Hepatocyte (in vitro differentiated cells): Measurements from ENCODE around the gene RIT2. TPM values are rescaled to one million over a fixed set of nuclear protein-coding genes. Genes with fewer than 3 reads are reported as not detected.

ENCODE experiments used
- DNase-seq: peaks from one replicate; pipeline ENCODE4 v3.0.0-alpha.2; 2016; ENCODE audit warnings: low spot score
- H2AFZ ChIP-seq: fragments of 200-600 bp; sonication (generic); 2 replicates; pipeline ENCODE4 v1.6.0; 2016; ENCODE audit warnings: antibody characterized with exemption, mild to moderate bottlenecking
- H3K27ac ChIP-seq: fragments of 200-600 bp; sonication (generic); 2 replicates; pipeline ENCODE4 v1.5.1; 2016; ENCODE audit warnings: mild to moderate bottlenecking
- H3K27me3 ChIP-seq: fragments of 200-600 bp; sonication (generic); 2 replicates; pipeline ENCODE4 v1.6.1; 2016
- H3K36me3 ChIP-seq: fragments of 200-600 bp; sonication (generic); replicated peaks from 2 replicates; pipeline ENCODE4 v1.5.1; 2016; ENCODE audit warnings: low read depth; ENCODE audit not compliant: insufficient read depth
- H3K4me1 ChIP-seq: fragments of 200-600 bp; sonication (generic); 2 replicates; pipeline ENCODE4 v1.5.1; 2016; ENCODE audit warnings: mild to moderate bottlenecking, moderate library complexity; ENCODE audit not compliant: insufficient read depth
- H3K4me2 ChIP-seq: fragments of 200-600 bp; sonication (generic); 2 replicates; pipeline ENCODE4 v1.6.0; 2016
- H3K4me3 ChIP-seq: fragments of 200-600 bp; sonication (generic); 2 replicates; pipeline ENCODE4 v1.5.1; 2016; ENCODE audit warnings: mild to moderate bottlenecking
- H3K79me2 ChIP-seq: fragments of 200-600 bp; sonication (generic); 2 replicates; pipeline ENCODE4 v1.6.0; 2017; ENCODE audit warnings: mild to moderate bottlenecking
- H3K9me2 ChIP-seq: fragments of 200-600 bp; sonication (generic); replicated peaks from 2 replicates; pipeline ENCODE4 v1.6.0; 2017; ENCODE audit warnings: mild to moderate bottlenecking; ENCODE audit not compliant: insufficient read depth
- H3K9me3 ChIP-seq: fragments of 200-600 bp; sonication (generic); 2 replicates; pipeline ENCODE4 v1.5.1; 2016; ENCODE audit warnings: low read depth, mild to moderate bottlenecking
- H4K20me1 ChIP-seq: fragments of 200-600 bp; sonication (generic); 2 replicates; pipeline ENCODE4 v1.6.0; 2016; ENCODE audit warnings: mild to moderate bottlenecking; ENCODE audit not compliant: insufficient read depth, poor library complexity, severe bottlenecking
- EZH2 ChIP-seq: fragments of 200-600 bp; sonication (generic); IDR thresholded peaks from 2 replicates; pipeline ENCODE4 v1.6.1; 2016; ENCODE audit warnings: antibody characterized with exemption, mild to moderate bottlenecking, borderline replicate concordance
- EZH2phosphoT487 ChIP-seq: fragments of 200-600 bp; sonication (generic); IDR thresholded peaks from one replicate; pipeline ENCODE4 v1.6.1; 2018; ENCODE audit warnings: antibody characterized with exemption, mild to moderate bottlenecking, low read depth, moderate library complexity; ENCODE audit not compliant: unreplicated experiment, severe bottlenecking
- WGBS: methylation state at CpG from one replicate; pipeline ENCODE4 v1.1.6; 2016; ENCODE audit warnings: low lambda C conversion rate; ENCODE audit errors: missing lambda C conversion rate; 5-methylcytosine and 5-hydroxymethylcytosine counted together
- polyA plus RNA-seq: library from polyadenylated mRNA; unstranded; fragments of >200 nt; fragmentation: Nextera tagmentation; extraction: Ambion mirVana; gene quantifications from 2 replicates; pipeline ENCODE4 v1.2.1, GENCODE V29; 2016
- total RNA-seq: library from RNA; depleted of rRNA; stranded (reverse); fragments of >200 nt; gene quantifications from 2 replicates; pipeline ENCODE4 v1.2.3, GENCODE V29; 2014
- TF ChIP-seq, protein P1 (sequence below): fragments of 200-600 bp; sonication (generic); IDR thresholded peaks from 2 replicates; pipeline ENCODE4 v1.5.1; 2016; ENCODE audit warnings: antibody characterized with exemption, mild to moderate bottlenecking; ENCODE audit not compliant: poor library complexity

The RIT2 gene
- total and polyA plus RNA-seq, 2 experiments from 2014 or later: not detected

DNA sequence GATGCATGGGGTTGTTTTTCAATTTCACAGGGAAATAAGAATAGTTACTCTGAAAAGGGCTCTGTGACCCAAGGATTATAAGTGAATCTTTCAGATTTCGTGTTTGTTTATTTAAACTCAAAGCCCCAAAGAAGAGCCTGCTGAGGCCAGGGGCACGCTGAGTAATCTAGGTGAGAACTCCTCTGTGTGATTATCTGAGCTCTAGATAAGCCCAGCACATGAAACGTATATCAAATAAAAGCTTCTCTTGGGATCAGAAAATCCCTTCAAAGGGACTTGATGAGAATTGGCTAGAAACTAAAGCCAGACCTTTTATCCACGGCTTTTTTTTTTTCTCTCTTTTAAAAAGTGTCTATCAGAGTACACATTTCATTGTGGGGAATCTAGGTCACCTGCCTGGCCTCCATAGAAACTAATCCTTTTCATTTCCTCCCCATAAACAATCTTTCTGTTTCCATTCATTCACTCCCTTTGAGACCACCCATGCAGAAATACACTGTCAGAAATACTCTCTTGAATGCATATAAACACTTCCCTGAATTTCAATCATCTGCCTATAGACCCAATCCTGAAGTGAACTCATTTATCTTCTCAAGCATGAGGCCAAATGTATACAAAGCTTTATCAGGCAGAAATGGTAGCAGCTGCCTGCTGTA is 137.4 kb downstream of the RIT2 start:
- Histone ChIP-seq H3K9me2 (no peaks in the 10 kb centered on the region), H4K20me1 (no peaks in the 10 kb centered on the region), H3K79me2 (no peaks in the 10 kb centered on the region), H2AFZ (no peak overlapping the region), H3K27me3 (no peaks in the 10 kb centered on the region), H3K36me3 (no peaks in the 10 kb centered on the region), H3K4me2 (peak overlapping the region; percentile 6), H3K9me3 (no peaks in the 10 kb centered on the region), H3K4me3 (no peak overlapping the region), H3K27ac (no peak overlapping the region), H3K4me1 (peaks cover 9% of the 10 kb centered on the region)
- TF ChIP-seq, protein P1, sequence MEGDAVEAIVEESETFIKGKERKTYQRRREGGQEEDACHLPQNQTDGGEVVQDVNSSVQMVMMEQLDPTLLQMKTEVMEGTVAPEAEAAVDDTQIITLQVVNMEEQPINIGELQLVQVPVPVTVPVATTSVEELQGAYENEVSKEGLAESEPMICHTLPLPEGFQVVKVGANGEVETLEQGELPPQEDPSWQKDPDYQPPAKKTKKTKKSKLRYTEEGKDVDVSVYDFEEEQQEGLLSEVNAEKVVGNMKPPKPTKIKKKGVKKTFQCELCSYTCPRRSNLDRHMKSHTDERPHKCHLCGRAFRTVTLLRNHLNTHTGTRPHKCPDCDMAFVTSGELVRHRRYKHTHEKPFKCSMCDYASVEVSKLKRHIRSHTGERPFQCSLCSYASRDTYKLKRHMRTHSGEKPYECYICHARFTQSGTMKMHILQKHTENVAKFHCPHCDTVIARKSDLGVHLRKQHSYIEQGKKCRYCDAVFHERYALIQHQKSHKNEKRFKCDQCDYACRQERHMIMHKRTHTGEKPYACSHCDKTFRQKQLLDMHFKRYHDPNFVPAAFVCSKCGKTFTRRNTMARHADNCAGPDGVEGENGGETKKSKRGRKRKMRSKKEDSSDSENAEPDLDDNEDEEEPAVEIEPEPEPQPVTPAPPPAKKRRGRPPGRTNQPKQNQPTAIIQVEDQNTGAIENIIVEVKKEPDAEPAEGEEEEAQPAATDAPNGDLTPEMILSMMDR: no peak
- no peak for TF ChIP-seq EZH2
- no peak for TF ChIP-seq EZH2phosphoT487
- WGBS: 10% methylated on average over 4 of the region's 4 CpGs
- no peak for DNase-seq

DNA sequence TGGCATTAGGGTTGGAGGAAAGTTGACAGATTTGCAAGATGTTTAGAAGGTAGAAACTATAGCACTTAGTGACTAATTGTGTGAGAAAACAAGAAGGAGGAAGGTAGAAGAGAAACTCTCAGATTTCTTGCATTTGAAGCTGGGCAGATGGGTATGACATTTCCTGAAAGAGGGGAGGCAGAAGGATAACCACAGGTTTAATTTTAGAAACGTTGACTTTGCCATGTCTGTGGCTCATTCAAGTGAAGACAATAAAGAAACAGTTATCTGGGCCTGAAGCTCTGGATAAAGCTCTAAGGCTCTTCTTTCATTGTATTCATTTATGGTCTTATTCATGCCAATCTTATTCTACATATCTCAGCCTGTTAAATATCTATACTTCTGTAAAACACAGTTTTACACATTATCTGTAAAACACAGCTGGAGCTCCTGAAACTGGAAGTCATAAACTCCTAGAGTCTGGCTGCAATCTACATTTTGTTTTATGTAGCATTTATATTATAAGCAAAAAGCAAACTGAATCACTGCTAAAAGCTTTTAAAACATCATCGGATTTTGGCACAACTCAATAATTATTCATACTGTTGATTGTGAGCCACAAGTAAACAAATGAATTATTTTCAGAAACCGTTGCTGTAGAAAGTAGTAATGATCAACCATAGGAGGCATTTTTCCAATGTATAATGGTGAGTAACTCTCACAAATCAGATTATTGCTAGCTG is 138.5 kb downstream of the RIT2 start:
- Histone ChIP-seq H3K4me1 (peaks cover 9% of the 10 kb centered on the region), H3K4me3 (no peak overlapping the region), H3K4me2 (peak overlapping the region; percentile 6), H3K27me3 (no peaks in the 10 kb centered on the region), H2AFZ (no peak overlapping the region), H3K9me2 (no peaks in the 10 kb centered on the region), H3K79me2 (no peaks in the 10 kb centered on the region), H3K9me3 (no peaks in the 10 kb centered on the region), H3K27ac (no peak overlapping the region), H3K36me3 (no peaks in the 10 kb centered on the region), H4K20me1 (no peaks in the 10 kb centered on the region)
- no peak for DNase-seq
- 26% methylated on average over 3 of the region's 3 CpGs for whole genome bisulfite sequencing
- TF ChIP-seq EZH2phosphoT487 (no peak), EZH2 (no peak)
- TF ChIP-seq, protein P1: no peak

GRCh38 chr18:42969366-42969765 is 146.1 kb downstream of the RIT2 start:
- Histone ChIP-seq H3K36me3 (no peaks in the 10 kb centered on the region), H3K79me2 (no peaks in the 10 kb centered on the region), H3K9me2 (no peaks in the 10 kb centered on the region), H3K9me3 (no peaks in the 10 kb centered on the region), H4K20me1 (no peaks in the 10 kb centered on the region), H3K27me3 (no peaks in the 10 kb centered on the region), H3K4me3 (no peak overlapping the region), H3K27ac (no peak overlapping the region), H2AFZ (no peak overlapping the region), H3K4me1 (no peaks in the 10 kb centered on the region), H3K4me2 (no peak overlapping the region)
- TF ChIP-seq EZH2: no peak
- TF ChIP-seq, protein P1: no peak
- 79% methylated on average over 2 of the region's 2 CpGs for WGBS
- no peak for DNase-seq
